Measurements from ENCODE around the gene PTAR1. TPM values are rescaled to one million over a fixed set of nuclear protein-coding genes. Genes with fewer than 3 reads are reported as not detected.

Gene PTAR1
- total RNA-seq, 2 experiments from 2014 or later, result 65.9 to 67.1 TPM

DNA sequence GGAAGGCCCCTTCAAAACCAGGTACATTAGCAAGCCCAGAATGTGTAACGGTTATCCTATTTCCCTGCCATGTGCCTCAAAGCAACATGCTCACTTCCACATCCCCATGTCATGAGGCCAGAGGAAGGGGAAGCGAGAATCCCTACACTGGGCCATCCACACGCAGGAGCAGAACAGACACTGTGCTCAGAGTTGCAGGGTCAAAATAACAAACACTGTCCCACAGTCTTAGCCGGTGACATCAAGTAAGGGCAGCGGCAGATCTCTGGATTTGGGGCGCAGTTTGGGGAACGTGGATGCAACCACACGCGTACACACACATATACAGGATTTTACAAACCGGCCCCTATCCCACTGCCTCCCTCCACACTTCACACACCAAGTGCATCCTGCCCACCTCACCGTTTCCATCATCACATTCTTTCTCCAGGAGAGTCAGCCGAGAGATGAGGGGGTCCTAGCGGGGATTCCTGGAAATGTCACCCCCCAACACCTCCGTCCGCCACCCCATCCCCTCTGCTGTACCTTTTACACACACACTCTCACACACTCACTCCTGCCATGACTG lies 88.4 kb downstream of the PTAR1 start:
- ChIA-PET POLR2A (interaction anchor here (1.9 kb wide), 1 partner anchor 87 kb away, joined by 8 read pairs; no protein-coding TSS in a partner anchor), CTCF (interaction anchor here (1.4 kb wide), 1 partner anchor 89 kb away, joined by 4 read pairs; the partner anchor contains the start of gene PTAR1)
- DNase-seq (peak in 3 of 14 experiments; percentile 10 to 36 (median 22)), ATAC-seq (ENCODE audit: poor library complexity) (no peak)
- H3K27ac ChIP-seq (ENCODE audit: low read depth in 1 of 2, low read length in 2 of 2), result no peak overlapping the region
- H3K9me3 ChIP-seq (ENCODE audit: control insufficient read depth in 1 of 2, insufficient read depth in 1 of 2, low read length in 2 of 2), result no peaks in the 10 kb centered on the region
- no peaks in the 10 kb centered on the region for H3K9me3 Mint-ChIP-seq
- peak overlapping the region; percentile 87 for H3K4me3 Mint-ChIP-seq
- H3K27me3 Mint-ChIP-seq, result peaks cover 33% of the 10 kb centered on the region
- peaks cover 20% of the 10 kb centered on the region for H3K4me1 Mint-ChIP-seq (ENCODE audit: low read depth)
- peaks cover 17% of the 10 kb centered on the region for H3K4me1 ChIP-seq (ENCODE audit: insufficient read depth, low read length)
- peaks cover 0 to 8% of the 10 kb centered on the region in 2 experiments for H3K27me3 ChIP-seq (ENCODE audit: control insufficient read depth in 1 of 2, insufficient read depth in 2 of 2, low read length in 2 of 2)
- no peaks in the 10 kb centered on the region for H3K36me3 ChIP-seq (ENCODE audit: insufficient read depth, low read length)
- H3K36me3 Mint-ChIP-seq (ENCODE audit: low read depth), result no peaks in the 10 kb centered on the region
- TF ChIP-seq, protein P1, sequence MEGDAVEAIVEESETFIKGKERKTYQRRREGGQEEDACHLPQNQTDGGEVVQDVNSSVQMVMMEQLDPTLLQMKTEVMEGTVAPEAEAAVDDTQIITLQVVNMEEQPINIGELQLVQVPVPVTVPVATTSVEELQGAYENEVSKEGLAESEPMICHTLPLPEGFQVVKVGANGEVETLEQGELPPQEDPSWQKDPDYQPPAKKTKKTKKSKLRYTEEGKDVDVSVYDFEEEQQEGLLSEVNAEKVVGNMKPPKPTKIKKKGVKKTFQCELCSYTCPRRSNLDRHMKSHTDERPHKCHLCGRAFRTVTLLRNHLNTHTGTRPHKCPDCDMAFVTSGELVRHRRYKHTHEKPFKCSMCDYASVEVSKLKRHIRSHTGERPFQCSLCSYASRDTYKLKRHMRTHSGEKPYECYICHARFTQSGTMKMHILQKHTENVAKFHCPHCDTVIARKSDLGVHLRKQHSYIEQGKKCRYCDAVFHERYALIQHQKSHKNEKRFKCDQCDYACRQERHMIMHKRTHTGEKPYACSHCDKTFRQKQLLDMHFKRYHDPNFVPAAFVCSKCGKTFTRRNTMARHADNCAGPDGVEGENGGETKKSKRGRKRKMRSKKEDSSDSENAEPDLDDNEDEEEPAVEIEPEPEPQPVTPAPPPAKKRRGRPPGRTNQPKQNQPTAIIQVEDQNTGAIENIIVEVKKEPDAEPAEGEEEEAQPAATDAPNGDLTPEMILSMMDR (IDR thresholded peaks at IDR 0.05), result no peak
- H3K27ac Mint-ChIP-seq, result no peak overlapping the region
- intact Hi-C loops (cut with DNase I, micrococcal nuclease), result loop anchor here (5.0 to 10.0 kb wide), 5 partner anchors 86 to 583 kb away; partner anchors contain the start of gene SMC5 (in 1 of the 2)
- peak overlapping the region; percentile 53 for H3K4me3 ChIP-seq (ENCODE audit: low read length)

DNA sequence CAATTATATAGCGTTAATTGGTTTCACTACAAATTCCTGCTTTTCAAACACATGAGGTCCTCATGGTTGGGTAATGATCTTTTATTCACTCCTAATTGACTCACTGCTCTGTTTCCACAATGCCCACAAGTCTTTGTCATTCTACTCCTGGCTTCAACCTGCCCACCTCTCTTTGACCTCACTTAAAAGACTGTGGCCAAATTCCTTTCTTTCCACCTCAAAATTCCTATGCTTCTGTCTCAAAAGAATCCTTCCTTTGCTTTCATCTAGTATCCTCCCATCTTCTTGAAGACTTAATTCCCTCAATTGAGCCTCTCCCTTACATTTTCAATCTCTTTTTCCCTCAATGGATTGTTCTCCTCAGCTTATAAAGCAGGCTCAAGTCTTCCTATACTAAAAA lies 92.5 kb downstream of the PTAR1 start:
- H3K36me3 Mint-ChIP-seq (ENCODE audit: low read depth), result no peaks in the 10 kb centered on the region
- POLR2A ChIA-PET, result no interaction called here

DNA sequence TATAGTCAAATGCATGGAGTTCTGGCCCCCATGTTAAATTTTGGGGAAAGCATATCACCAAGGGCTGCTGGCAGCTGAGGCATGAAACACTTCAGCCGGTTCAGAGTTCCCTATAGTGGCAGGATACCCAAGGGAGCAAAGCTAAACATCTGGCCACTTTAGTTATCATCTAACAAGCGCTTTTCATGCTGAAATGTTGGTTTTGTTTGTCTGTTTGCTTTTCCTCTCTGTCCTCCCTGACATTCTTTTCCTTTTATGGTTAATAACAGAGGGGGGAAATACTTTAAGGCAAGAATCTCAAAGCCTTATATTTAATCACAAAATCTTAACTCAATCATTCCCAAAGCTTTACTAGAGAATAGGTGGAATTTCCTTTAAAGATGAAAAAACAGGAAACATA lies 99.5 kb downstream of the PTAR1 start:
- POLR2A ChIA-PET, result no interaction called here
- no peaks in the 10 kb centered on the region for H3K36me3 ChIP-seq (ENCODE audit: insufficient read depth, low read length)

More for the DNA sequence above, 92.5 kb downstream of the PTAR1 start:
- Histone ChIP-seq H3K9me3 (ENCODE audit: control insufficient read depth in 1 of 2, insufficient read depth in 1 of 2, low read length in 2 of 2) (no peaks in the 10 kb centered on the region), H3K36me3 (ENCODE audit: insufficient read depth, low read length) (no peaks in the 10 kb centered on the region), H3K4me3 (ENCODE audit: low read length) (no peak overlapping the region), H3K4me1 (ENCODE audit: insufficient read depth, low read length) (peaks cover 7% of the 10 kb centered on the region), H3K27me3 (ENCODE audit: control insufficient read depth in 1 of 2, insufficient read depth in 2 of 2, low read length in 2 of 2) (peaks cover 6 to 9% of the 10 kb centered on the region in 2 experiments), H3K27ac (ENCODE audit: low read depth in 1 of 2, low read length in 2 of 2) (no peak overlapping the region)
- CTCF ChIA-PET, result no interaction called here
- Mint-ChIP-seq H3K27ac (no peak overlapping the region), H3K27me3 (peaks cover 37% of the 10 kb centered on the region), H3K4me3 (no peak overlapping the region), H3K4me1 (ENCODE audit: low read depth) (peaks cover 9% of the 10 kb centered on the region), H3K9me3 (no peaks in the 10 kb centered on the region)
- ATAC-seq (ENCODE audit: poor library complexity), result no peak
- no peak for DNase-seq
- intact Hi-C loops (cut with DNase I, micrococcal nuclease), result no loop called here
- TF ChIP-seq, protein P1 (IDR thresholded peaks at IDR 0.05), result no peak

More for the DNA sequence above, 99.5 kb downstream of the PTAR1 start:
- ATAC-seq (ENCODE audit: poor library complexity), result no peak
- intact Hi-C loops (cut with DNase I, micrococcal nuclease), result no loop called here
- Mint-ChIP-seq H3K9me3 (no peaks in the 10 kb centered on the region), H3K27ac (no peak overlapping the region), H3K4me1 (ENCODE audit: low read depth) (no peaks in the 10 kb centered on the region), H3K27me3 (peaks cover 40% of the 10 kb centered on the region), H3K36me3 (ENCODE audit: low read depth) (no peaks in the 10 kb centered on the region), H3K4me3 (no peak overlapping the region)
- no peak for DNase-seq
- H3K4me1 ChIP-seq (ENCODE audit: insufficient read depth, low read length), result no peaks in the 10 kb centered on the region
- H3K27me3 ChIP-seq (ENCODE audit: control insufficient read depth in 1 of 2, insufficient read depth in 2 of 2, low read length in 2 of 2), result peaks cover 6 to 7% of the 10 kb centered on the region in 2 experiments
- H3K4me3 ChIP-seq (ENCODE audit: low read length), result no peak overlapping the region
- CTCF ChIA-PET, result no interaction called here
- no peak overlapping the region for H3K27ac ChIP-seq (ENCODE audit: low read depth in 1 of 2, low read length in 2 of 2)
- TF ChIP-seq, protein P1 (IDR thresholded peaks at IDR 0.05), result no peak
- no peaks in the 10 kb centered on the region for H3K9me3 ChIP-seq (ENCODE audit: control insufficient read depth in 1 of 2, insufficient read depth in 1 of 2, low read length in 2 of 2)

Other genes starting within 250 kb of the PTAR1 start
- gene APBA1, start 87.6 kb downstream of the PTAR1 start, total RNA-seq, result 1 to 10 TPM in 1 of 2 experiments, under 1 TPM in 1; 0.47 to 1.4 TPM
- not detected for gene CFAP95, start 60.8 kb upstream of the PTAR1 start, total RNA-seq

Measured in CD4-positive, alpha-beta T cell (primary cell).